IPS-15b (cell line): ENCODE measurements around the gene RBBP5.

ENCODE experiments used
- H3K27me3 ChIP-seq: one replicate; pipeline ENCODE4 v1.6.1; 2013; ENCODE audit warnings: low read length; ENCODE audit not compliant: control insufficient read depth, insufficient read depth
- H3K36me3 ChIP-seq: one replicate; pipeline ENCODE4 v1.6.1; 2013; ENCODE audit warnings: low read length; ENCODE audit not compliant: control insufficient read depth, insufficient read depth
- H3K4me1 ChIP-seq: one replicate; pipeline ENCODE4 v1.6.1; 2013; ENCODE audit warnings: mild to moderate bottlenecking, low read length; ENCODE audit not compliant: control insufficient read depth, insufficient read depth
- H3K4me3 ChIP-seq: one replicate; pipeline ENCODE4 v1.5.1; 2013; ENCODE audit warnings: low read depth, low read length
- H3K9ac ChIP-seq: one replicate; pipeline ENCODE4 v1.6.1; 2013; ENCODE audit warnings: low read depth, mild to moderate bottlenecking, low read length
- H3K9me3 ChIP-seq: one replicate; pipeline ENCODE4 v1.6.1; 2013; ENCODE audit warnings: mild to moderate bottlenecking, low read length; ENCODE audit not compliant: control insufficient read depth, insufficient read depth

Gene RBBP5

GRCh38 chr1:205091043-205091740 lies 30.6 kb downstream of the RBBP5 start:
- H3K9me3 ChIP-seq: no peaks in the 10 kb centered on the region
- H3K4me1 ChIP-seq: no peaks in the 10 kb centered on the region
- no peaks in the 10 kb centered on the region for H3K27me3 ChIP-seq
- H3K4me3 ChIP-seq: no peak overlapping the region
- H3K36me3 ChIP-seq: peaks cover 23% of the 10 kb centered on the region
- no peak overlapping the region for H3K9ac ChIP-seq

- peaks cover 9% of the 10 kb centered on the region for H3K36me3 ChIP-seq
Measured at GRCh38 chr1:205088341-205088740, 33.4 kb downstream of the RBBP5 start.

GRCh38 chr1:205084360-205084759 lies 37.4 kb downstream of the RBBP5 start, which contains the start of gene TMEM81:
TMEM81 (minus strand) TSS chr1:205084460; CDS start chr1:205084320, 140 bp downstream.
- no peaks in the 10 kb centered on the region for H3K9me3 ChIP-seq
- H3K4me3 ChIP-seq: no peak within 1 kb of the TSS
- no peak within 1 kb of the TSS for H3K9ac ChIP-seq
- peaks cover 9% of the 10 kb centered on the region for H3K36me3 ChIP-seq
- no peaks in the 10 kb centered on the region for H3K4me1 ChIP-seq
- H3K27me3 ChIP-seq: no peaks in the 10 kb centered on the region

More at GRCh38 chr1:205088341-205088740, 33.4 kb downstream of the RBBP5 start:
- no peaks in the 10 kb centered on the region for H3K27me3 ChIP-seq
- no peak overlapping the region for H3K9ac ChIP-seq
- H3K9me3 ChIP-seq: no peaks in the 10 kb centered on the region
- no peaks in the 10 kb centered on the region for H3K4me1 ChIP-seq
- H3K4me3 ChIP-seq: no peak overlapping the region

GRCh38 chr1:205082431-205082830 lies 39.3 kb downstream of the RBBP5 start:
- no peak overlapping the region for H3K4me3 ChIP-seq
- H3K27me3 ChIP-seq: no peaks in the 10 kb centered on the region
- H3K36me3 ChIP-seq: peaks cover 4% of the 10 kb centered on the region
- H3K4me1 ChIP-seq: no peaks in the 10 kb centered on the region
- no peak overlapping the region for H3K9ac ChIP-seq
- no peaks in the 10 kb centered on the region for H3K9me3 ChIP-seq

- Histone ChIP-seq H3K36me3 (no peaks in the 10 kb centered on the region), H3K9ac (no peak overlapping the region), H3K4me3 (no peak overlapping the region), H3K4me1 (no peaks in the 10 kb centered on the region), H3K27me3 (no peaks in the 10 kb centered on the region), H3K9me3 (no peaks in the 10 kb centered on the region)
Measured at GRCh38 chr1:205077934-205078311, 43.9 kb downstream of the RBBP5 start.

- H3K9me3 ChIP-seq: no peaks in the 10 kb centered on the region
- no peak overlapping the region for H3K4me3 ChIP-seq
Measured at GRCh38 chr1:205077158-205077933, 44.4 kb downstream of the RBBP5 start.

GRCh38 chr1:205076245-205076761 lies 45.5 kb downstream of the RBBP5 start:
- Histone ChIP-seq H3K4me3 (no peak overlapping the region), H3K27me3 (no peaks in the 10 kb centered on the region), H3K9me3 (no peaks in the 10 kb centered on the region), H3K9ac (no peak overlapping the region), H3K4me1 (no peaks in the 10 kb centered on the region), H3K36me3 (no peaks in the 10 kb centered on the region)

More at GRCh38 chr1:205077158-205077933, 44.4 kb downstream of the RBBP5 start:
- no peaks in the 10 kb centered on the region for H3K36me3 ChIP-seq
- H3K9ac ChIP-seq: no peak overlapping the region
- H3K4me1 ChIP-seq: no peaks in the 10 kb centered on the region
- no peaks in the 10 kb centered on the region for H3K27me3 ChIP-seq

- Histone ChIP-seq H3K9me3 (no peaks in the 10 kb centered on the region), H3K36me3 (no peaks in the 10 kb centered on the region), H3K27me3 (no peaks in the 10 kb centered on the region), H3K4me1 (no peaks in the 10 kb centered on the region), H3K9ac (no peak overlapping the region), H3K4me3 (no peak overlapping the region)
Measured at GRCh38 chr1:205075642-205076155, 46.1 kb downstream of the RBBP5 start.

- no peaks in the 10 kb centered on the region for H3K36me3 ChIP-seq
- no peaks in the 10 kb centered on the region for H3K27me3 ChIP-seq
- no peak overlapping the region for H3K9ac ChIP-seq
- H3K9me3 ChIP-seq: no peaks in the 10 kb centered on the region
- no peaks in the 10 kb centered on the region for H3K4me1 ChIP-seq
- no peak overlapping the region for H3K4me3 ChIP-seq
Measured at GRCh38 chr1:205074513-205074912, 47.3 kb downstream of the RBBP5 start.

- no peak overlapping the region for H3K9ac ChIP-seq
- no peaks in the 10 kb centered on the region for H3K27me3 ChIP-seq
- H3K4me3 ChIP-seq: no peak overlapping the region
- no peaks in the 10 kb centered on the region for H3K4me1 ChIP-seq
- no peaks in the 10 kb centered on the region for H3K9me3 ChIP-seq
- no peaks in the 10 kb centered on the region for H3K36me3 ChIP-seq
Measured at GRCh38 chr1:205074084-205074483, 47.7 kb downstream of the RBBP5 start.

GRCh38 chr1:205073511-205073910 lies 48.3 kb downstream of the RBBP5 start:
- Histone ChIP-seq H3K36me3 (no peaks in the 10 kb centered on the region), H3K9ac (no peak overlapping the region), H3K4me1 (no peaks in the 10 kb centered on the region), H3K27me3 (no peaks in the 10 kb centered on the region), H3K9me3 (no peaks in the 10 kb centered on the region), H3K4me3 (no peak overlapping the region)
